ENCODE measurements around the gene PCYT1B.

GRCh38 chrX:24574743-24575142, 72.4 kb downstream of the PCYT1B start:
- TF ChIP-seq, protein P1, sequence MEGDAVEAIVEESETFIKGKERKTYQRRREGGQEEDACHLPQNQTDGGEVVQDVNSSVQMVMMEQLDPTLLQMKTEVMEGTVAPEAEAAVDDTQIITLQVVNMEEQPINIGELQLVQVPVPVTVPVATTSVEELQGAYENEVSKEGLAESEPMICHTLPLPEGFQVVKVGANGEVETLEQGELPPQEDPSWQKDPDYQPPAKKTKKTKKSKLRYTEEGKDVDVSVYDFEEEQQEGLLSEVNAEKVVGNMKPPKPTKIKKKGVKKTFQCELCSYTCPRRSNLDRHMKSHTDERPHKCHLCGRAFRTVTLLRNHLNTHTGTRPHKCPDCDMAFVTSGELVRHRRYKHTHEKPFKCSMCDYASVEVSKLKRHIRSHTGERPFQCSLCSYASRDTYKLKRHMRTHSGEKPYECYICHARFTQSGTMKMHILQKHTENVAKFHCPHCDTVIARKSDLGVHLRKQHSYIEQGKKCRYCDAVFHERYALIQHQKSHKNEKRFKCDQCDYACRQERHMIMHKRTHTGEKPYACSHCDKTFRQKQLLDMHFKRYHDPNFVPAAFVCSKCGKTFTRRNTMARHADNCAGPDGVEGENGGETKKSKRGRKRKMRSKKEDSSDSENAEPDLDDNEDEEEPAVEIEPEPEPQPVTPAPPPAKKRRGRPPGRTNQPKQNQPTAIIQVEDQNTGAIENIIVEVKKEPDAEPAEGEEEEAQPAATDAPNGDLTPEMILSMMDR (IDR thresholded peaks at IDR 0.05; ENCODE audit: low read depth, low read length), result no peak
- TF ChIP-seq EZH2phosphoT487 (IDR thresholded peaks at IDR 0.05; ENCODE audit: low read depth), result no peak
